H9 (cell line): Measurements from ENCODE around the gene NTSR1. TPM values are rescaled to one million over a fixed set of nuclear protein-coding genes. Genes with fewer than 3 reads are reported as not detected.

Source experiments
- DNase-seq: peaks from one replicate; pipeline ENCODE4 v3.0.0-alpha.2; 2017
- H2AFZ ChIP-seq: one replicate; pipeline ENCODE4 v1.6.1; 2013; ENCODE audit warnings: mild to moderate bottlenecking, low read length, control low read depth, moderate library complexity
- H2AK5ac ChIP-seq: 2 replicates; pipeline ENCODE4 v1.6.1; 2013; ENCODE audit warnings: low read length, control low read depth, mixed read lengths; ENCODE audit not compliant: insufficient read length
- H2BK120ac ChIP-seq: one replicate; pipeline ENCODE4 v1.6.1; 2013; ENCODE audit warnings: low read depth, mild to moderate bottlenecking, low read length, control low read depth, inconsistent platforms; ENCODE audit not compliant: poor library complexity, severe bottlenecking
- H2BK12ac ChIP-seq: 2 replicates; pipeline ENCODE4 v1.6.1; 2013; ENCODE audit warnings: low read length, control low read depth, mixed read lengths, low read depth; ENCODE audit not compliant: insufficient read length
- H2BK15ac ChIP-seq: 2 replicates; pipeline ENCODE4 v1.6.1; 2013; ENCODE audit warnings: low read depth, low read length, control low read depth
- H2BK20ac ChIP-seq: one replicate; pipeline ENCODE4 v1.6.1; 2013; ENCODE audit warnings: low read depth, mild to moderate bottlenecking, low read length, control low read depth, inconsistent platforms; ENCODE audit not compliant: poor library complexity, severe bottlenecking
- H2BK5ac ChIP-seq: 2 replicates; pipeline ENCODE4 v1.6.1; 2013; ENCODE audit warnings: low read length, control low read depth, mixed read lengths; ENCODE audit not compliant: insufficient read length
- H3K14ac ChIP-seq: 2 replicates; pipeline ENCODE4 v1.6.1; 2013; ENCODE audit warnings: low read length, control low read depth; ENCODE audit not compliant: insufficient read depth
- H3K18ac ChIP-seq: 2 replicates; pipeline ENCODE4 v1.6.1; 2013; ENCODE audit warnings: low read depth, mild to moderate bottlenecking, mixed read lengths, low read length, control low read depth; ENCODE audit not compliant: insufficient read length
- H3K23ac ChIP-seq: 2 replicates; pipeline ENCODE4 v1.6.1; 2013; ENCODE audit warnings: low read length, control low read depth, mixed read lengths, low read depth; ENCODE audit not compliant: insufficient read length
- H3K23me2 ChIP-seq: 2 replicates; pipeline ENCODE4 v1.6.1; 2013; ENCODE audit warnings: low read depth, mild to moderate bottlenecking, mixed read lengths, low read length, control low read depth; ENCODE audit not compliant: insufficient read length, poor library complexity, severe bottlenecking
- H3K27ac ChIP-seq: 2 replicates; pipeline ENCODE4 v1.5.1; 2013; ENCODE audit warnings: low read length, control low read depth, mixed read lengths, low read depth; ENCODE audit not compliant: insufficient read length
- H3K27me3 ChIP-seq: 2 replicates; pipeline ENCODE4 v1.6.1; 2013; ENCODE audit warnings: low read length, control low read depth, inconsistent platforms; ENCODE audit not compliant: insufficient read depth
- H3K4ac ChIP-seq: 2 replicates; pipeline ENCODE4 v1.6.1; 2013; ENCODE audit warnings: low read depth, mild to moderate bottlenecking, control low read depth, inconsistent platforms, low read length, moderate library complexity
- H3K4me1 ChIP-seq: 2 replicates; pipeline ENCODE4 v1.6.1; 2013; ENCODE audit warnings: low read length, control low read depth, inconsistent platforms; ENCODE audit not compliant: insufficient read depth
- H3K4me2 ChIP-seq: 2 replicates; pipeline ENCODE4 v1.6.1; 2013; ENCODE audit warnings: low read length, control low read depth, mixed read lengths; ENCODE audit not compliant: insufficient read length, insufficient read depth
- H3K56ac ChIP-seq: 2 replicates; pipeline ENCODE4 v1.6.1; 2013; ENCODE audit warnings: low read depth, mild to moderate bottlenecking, mixed read lengths, low read length, control low read depth; ENCODE audit not compliant: insufficient read length
- H3K79me1 ChIP-seq: 2 replicates; pipeline ENCODE4 v1.6.1; 2013; ENCODE audit warnings: low read depth, mild to moderate bottlenecking, moderate library complexity, low read length, control low read depth, inconsistent platforms; ENCODE audit not compliant: insufficient read depth, poor library complexity, severe bottlenecking
- H3K79me2 ChIP-seq: 2 replicates; pipeline ENCODE4 v1.6.1; 2013; ENCODE audit warnings: low read length, control low read depth, inconsistent platforms; ENCODE audit not compliant: insufficient read depth
- H3K9ac ChIP-seq: 2 replicates; pipeline ENCODE4 v1.6.1; 2013; ENCODE audit warnings: low read length, control low read depth, mixed read lengths; ENCODE audit not compliant: insufficient read length; ENCODE audit errors: extremely low read depth
- H3K9me3 ChIP-seq: one replicate; pipeline ENCODE4 v1.6.1; 2013; ENCODE audit warnings: low read depth, low read length, inconsistent platforms; ENCODE audit not compliant: control insufficient read depth
- H3T11ph ChIP-seq: one replicate; pipeline ENCODE4 v1.6.1; 2013; ENCODE audit warnings: mild to moderate bottlenecking, low read length, control low read depth, inconsistent platforms
- H4K20me1 ChIP-seq: one replicate; pipeline ENCODE4 v1.6.1; 2013; ENCODE audit not compliant: control insufficient read depth, insufficient read length, insufficient read depth
- H4K5ac ChIP-seq: 2 replicates; pipeline ENCODE4 v1.6.1; 2013; ENCODE audit warnings: low read depth, mild to moderate bottlenecking, mixed read lengths, low read length, control low read depth; ENCODE audit not compliant: insufficient read length
- H4K8ac ChIP-seq: replicated peaks from 2 replicates; pipeline ENCODE4 v1.6.1; 2013; ENCODE audit warnings: low read length, control low read depth, mixed read lengths, low read depth; ENCODE audit not compliant: insufficient read length
- H4K91ac ChIP-seq: 2 replicates; pipeline ENCODE4 v1.6.1; 2013; ENCODE audit warnings: low read depth, mild to moderate bottlenecking, moderate library complexity, mixed read lengths, low read length, control low read depth; ENCODE audit not compliant: insufficient read length
- H3K27ac Mint-ChIP-seq, 3 experiments: 2 replicates in 2 of 3; 3 replicates in 1 of 3; pipeline ENCODE4 v1.8.0; 2020 to 2021; ENCODE audit warnings: mixed read lengths in 3 of 3, mild to moderate bottlenecking in 1 of 3, moderate library complexity in 1 of 3
- H3K27me3 Mint-ChIP-seq: 2 replicates; pipeline ENCODE4 v1.8.0; 2021; ENCODE audit warnings: low read depth, mild to moderate bottlenecking, moderate library complexity, mixed read lengths
- H3K36me3 Mint-ChIP-seq, 3 experiments: 2 replicates in 2 of 3; 3 replicates in 1 of 3; pipeline ENCODE4 v1.8.0; 2020 to 2021; ENCODE audit warnings: low read depth in 3 of 3, mixed read lengths in 3 of 3; ENCODE audit not compliant: insufficient read depth in 1 of 3
- H3K4me1 Mint-ChIP-seq, 2 experiments: 2 replicates each; pipeline ENCODE4 v1.8.0; 2020; ENCODE audit warnings: mixed read lengths in 2 of 2
- H3K4me3 Mint-ChIP-seq, 2 experiments: 2 replicates in 1 of 2; 3 replicates in 1 of 2; pipeline ENCODE4 v1.8.0; 2020 to 2021; ENCODE audit warnings: mild to moderate bottlenecking in 2 of 2, mixed read lengths in 2 of 2, moderate library complexity in 1 of 2
- H3K9me3 Mint-ChIP-seq, 2 experiments: 2 replicates in 1 of 2; 3 replicates in 1 of 2; pipeline ENCODE4 v1.8.0; 2020; ENCODE audit warnings: mild to moderate bottlenecking in 2 of 2, mixed read lengths in 2 of 2, moderate library complexity in 1 of 2
- WGBS: extraction: QIAGEN DNeasy Blood & Tissue Kit; methylation state at CpG from one replicate; pipeline ENCODE4 v1.1.7; 2013; ENCODE audit warnings: missing lambda C conversion rate, low lambda C conversion rate, mixed read lengths; ENCODE audit not compliant: insufficient read length; ENCODE audit errors: extremely low coverage; 5-methylcytosine and 5-hydroxymethylcytosine counted together
- total RNA-seq: library from RNA; stranded (reverse); gene quantifications from 2 replicates; pipeline ENCODE4 v1.2.1, GENCODE V29; 2021
- TF ChIP-seq, protein P1 (sequence below): fragments of 200-600 bp; sonication (generic); conservative IDR thresholded peaks from 3 replicates; pipeline ENCODE4 v1.8.0; 2021; ENCODE audit warnings: antibody characterized with exemption, mild to moderate bottlenecking

NTSR1 gene
- total RNA-seq, 1 experiment from 2014 or later: 0.11 TPM

- Histone ChIP-seq H3K79me1 (no peaks in the 10 kb centered on the region), H3K14ac (no peak overlapping the region), H4K8ac (no peak overlapping the region), H2BK5ac (no peak overlapping the region), H3K23ac (no peak overlapping the region), H4K5ac (no peak overlapping the region), H3K23me2 (no peaks in the 10 kb centered on the region), H3K4me1 (no peaks in the 10 kb centered on the region), H3K56ac (no peak overlapping the region), H2BK120ac (no peak overlapping the region), H2AK5ac (no peak overlapping the region), H3K18ac (no peak overlapping the region), H4K91ac (no peak overlapping the region), H4K20me1 (no peaks in the 10 kb centered on the region), H2AFZ (no peak overlapping the region), H3K9ac (no peak overlapping the region), H3K9me3 (no peaks in the 10 kb centered on the region), H3K4me2 (no peak overlapping the region), H3K4ac (no peak overlapping the region), H2BK15ac (no peak overlapping the region), H3K27ac (no peak overlapping the region), H3T11ph (no peak overlapping the region), H3K27me3 (no peaks in the 10 kb centered on the region), H3K79me2 (no peaks in the 10 kb centered on the region), H2BK20ac (no peak overlapping the region), H2BK12ac (no peak overlapping the region)
- TF ChIP-seq, protein P1, sequence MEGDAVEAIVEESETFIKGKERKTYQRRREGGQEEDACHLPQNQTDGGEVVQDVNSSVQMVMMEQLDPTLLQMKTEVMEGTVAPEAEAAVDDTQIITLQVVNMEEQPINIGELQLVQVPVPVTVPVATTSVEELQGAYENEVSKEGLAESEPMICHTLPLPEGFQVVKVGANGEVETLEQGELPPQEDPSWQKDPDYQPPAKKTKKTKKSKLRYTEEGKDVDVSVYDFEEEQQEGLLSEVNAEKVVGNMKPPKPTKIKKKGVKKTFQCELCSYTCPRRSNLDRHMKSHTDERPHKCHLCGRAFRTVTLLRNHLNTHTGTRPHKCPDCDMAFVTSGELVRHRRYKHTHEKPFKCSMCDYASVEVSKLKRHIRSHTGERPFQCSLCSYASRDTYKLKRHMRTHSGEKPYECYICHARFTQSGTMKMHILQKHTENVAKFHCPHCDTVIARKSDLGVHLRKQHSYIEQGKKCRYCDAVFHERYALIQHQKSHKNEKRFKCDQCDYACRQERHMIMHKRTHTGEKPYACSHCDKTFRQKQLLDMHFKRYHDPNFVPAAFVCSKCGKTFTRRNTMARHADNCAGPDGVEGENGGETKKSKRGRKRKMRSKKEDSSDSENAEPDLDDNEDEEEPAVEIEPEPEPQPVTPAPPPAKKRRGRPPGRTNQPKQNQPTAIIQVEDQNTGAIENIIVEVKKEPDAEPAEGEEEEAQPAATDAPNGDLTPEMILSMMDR: no peak
- H3K27ac Mint-ChIP-seq: no peak overlapping the region
- H3K9me3 Mint-ChIP-seq: no peaks in the 10 kb centered on the region
- H3K27me3 Mint-ChIP-seq: no peaks in the 10 kb centered on the region
- no peak overlapping the region for H3K4me3 Mint-ChIP-seq
- H3K36me3 Mint-ChIP-seq: no peaks in the 10 kb centered on the region; a peak in 1 of 7 replicates
- no CpG with 5 or more reads among the region's 11 CpGs for WGBS
- peaks cover 8 to 10% of the 10 kb centered on the region in 2 experiments for H3K4me1 Mint-ChIP-seq
- DNase-seq: no peak
These were observed 47.0 kb upstream of the NTSR1 start for GRCh38 chr20:62661647-62662046.
